ENCODE data around the gene GUCY2C. TPM values are rescaled to one million over a fixed set of nuclear protein-coding genes. Genes with fewer than 3 reads are reported as not detected.
A peak's percentile ranks its signal among the peaks of the same experiment; 100 is the strongest.

GUCY2C gene
- total RNA-seq, 1 donor from 2014 or later = not detected

DNA sequence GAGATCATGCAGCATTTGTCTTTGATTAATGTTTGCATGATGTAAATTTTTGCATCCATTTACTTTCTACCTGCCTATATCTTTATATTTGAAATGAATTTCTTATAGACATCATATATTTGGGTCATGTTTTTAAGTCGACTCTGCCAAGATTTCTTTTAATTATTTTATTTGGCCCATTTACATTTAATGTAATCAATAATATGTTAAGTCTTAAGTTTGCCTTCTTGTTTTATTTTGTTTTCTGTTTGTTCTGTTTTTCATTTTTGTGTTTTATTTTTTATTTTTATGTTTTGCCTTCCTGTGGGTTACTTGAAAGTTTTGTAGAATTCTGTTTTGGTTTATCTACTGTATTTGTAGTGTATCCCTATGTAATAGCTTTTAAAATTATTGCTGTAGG, 33.2 kb upstream of the GUCY2C start:
- Mint-ChIP-seq H3K27me3 (ENCODE audit: unreplicated experiment) (peaks cover 20% of the 10 kb centered on the region), H3K36me3 (ENCODE audit: unreplicated experiment) (no peaks in the 10 kb centered on the region), H3K4me3 (ENCODE audit: unreplicated experiment) (no peak overlapping the region), H3K27ac (ENCODE audit: unreplicated experiment) (no peak overlapping the region), H3K9me3 (ENCODE audit: unreplicated experiment) (peaks cover 19% of the 10 kb centered on the region), H3K4me1 (ENCODE audit: unreplicated experiment) (no peaks in the 10 kb centered on the region)
- TF ChIP-seq, protein P1, sequence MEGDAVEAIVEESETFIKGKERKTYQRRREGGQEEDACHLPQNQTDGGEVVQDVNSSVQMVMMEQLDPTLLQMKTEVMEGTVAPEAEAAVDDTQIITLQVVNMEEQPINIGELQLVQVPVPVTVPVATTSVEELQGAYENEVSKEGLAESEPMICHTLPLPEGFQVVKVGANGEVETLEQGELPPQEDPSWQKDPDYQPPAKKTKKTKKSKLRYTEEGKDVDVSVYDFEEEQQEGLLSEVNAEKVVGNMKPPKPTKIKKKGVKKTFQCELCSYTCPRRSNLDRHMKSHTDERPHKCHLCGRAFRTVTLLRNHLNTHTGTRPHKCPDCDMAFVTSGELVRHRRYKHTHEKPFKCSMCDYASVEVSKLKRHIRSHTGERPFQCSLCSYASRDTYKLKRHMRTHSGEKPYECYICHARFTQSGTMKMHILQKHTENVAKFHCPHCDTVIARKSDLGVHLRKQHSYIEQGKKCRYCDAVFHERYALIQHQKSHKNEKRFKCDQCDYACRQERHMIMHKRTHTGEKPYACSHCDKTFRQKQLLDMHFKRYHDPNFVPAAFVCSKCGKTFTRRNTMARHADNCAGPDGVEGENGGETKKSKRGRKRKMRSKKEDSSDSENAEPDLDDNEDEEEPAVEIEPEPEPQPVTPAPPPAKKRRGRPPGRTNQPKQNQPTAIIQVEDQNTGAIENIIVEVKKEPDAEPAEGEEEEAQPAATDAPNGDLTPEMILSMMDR (IDR thresholded peaks at IDR 0.05) = no peak
- DNase-seq (ENCODE audit: extremely low spot score, unreplicated experiment) = no peak

DNA sequence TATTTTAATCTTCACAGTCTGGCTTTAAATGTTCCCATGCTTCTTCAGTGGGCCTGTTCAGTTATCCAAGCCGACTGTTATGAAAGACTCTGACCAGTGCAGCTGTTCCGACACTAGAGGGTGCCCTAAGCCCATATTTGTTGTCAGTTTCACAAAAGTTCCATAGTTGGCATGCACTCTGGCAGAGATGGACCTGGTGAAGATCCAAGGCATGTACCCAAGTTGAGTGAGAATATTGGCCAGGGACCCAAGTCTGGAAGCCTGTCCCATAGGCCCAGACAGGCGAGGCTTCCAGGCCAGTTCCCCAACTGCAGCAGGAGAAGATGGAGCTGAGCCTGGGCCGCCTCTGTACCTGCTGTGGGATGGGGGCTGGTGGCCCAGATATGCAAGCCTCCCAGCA, 27.4 kb upstream of the GUCY2C start:
- Mint-ChIP-seq H3K4me3 (ENCODE audit: unreplicated experiment) (no peak overlapping the region), H3K27me3 (ENCODE audit: unreplicated experiment) (peaks cover 22% of the 10 kb centered on the region), H3K4me1 (ENCODE audit: unreplicated experiment) (no peaks in the 10 kb centered on the region), H3K9me3 (ENCODE audit: unreplicated experiment) (peaks cover 13% of the 10 kb centered on the region), H3K36me3 (ENCODE audit: unreplicated experiment) (no peaks in the 10 kb centered on the region), H3K27ac (ENCODE audit: unreplicated experiment) (no peak overlapping the region)
- TF ChIP-seq, protein P1 (IDR thresholded peaks at IDR 0.05) = peak; percentile 57
- DNase-seq (ENCODE audit: extremely low spot score, unreplicated experiment) = no peak

DNA sequence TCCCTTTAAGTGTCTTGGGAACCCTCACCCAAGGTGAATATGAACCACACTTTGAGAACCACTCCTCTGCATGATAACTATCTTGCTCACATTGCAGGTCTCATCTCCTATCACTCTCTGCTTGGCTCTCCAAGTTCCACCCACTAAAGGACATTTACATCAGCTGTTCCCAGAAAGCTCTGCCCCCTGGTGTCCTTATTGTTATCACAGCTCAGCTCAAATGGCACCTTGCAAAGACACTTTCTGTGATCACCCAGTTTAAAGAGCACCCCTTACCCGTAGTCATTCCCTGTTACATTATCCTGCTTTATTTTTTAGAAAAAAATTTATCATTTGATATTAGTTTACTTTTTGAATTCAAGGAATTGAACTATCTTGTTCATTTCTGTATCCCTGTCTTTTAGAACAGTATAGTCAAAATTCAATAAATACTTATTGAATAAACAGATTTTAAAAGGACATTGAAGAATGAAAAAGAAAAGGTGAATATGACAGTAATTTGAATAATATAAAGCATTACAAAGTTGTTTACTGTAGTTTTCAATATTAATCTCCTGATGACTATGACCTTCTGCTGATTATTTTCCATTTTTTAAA, 20.5 kb upstream of the GUCY2C start:
- TF ChIP-seq, protein P1 (IDR thresholded peaks at IDR 0.05) = peak; percentile 62
- no peaks in the 10 kb centered on the region for H3K36me3 Mint-ChIP-seq (ENCODE audit: unreplicated experiment)
- no peak overlapping the region for H3K27ac Mint-ChIP-seq (ENCODE audit: unreplicated experiment)
- no peaks in the 10 kb centered on the region for H3K4me1 Mint-ChIP-seq (ENCODE audit: unreplicated experiment)
- peaks cover 29% of the 10 kb centered on the region for H3K27me3 Mint-ChIP-seq (ENCODE audit: unreplicated experiment)
- H3K9me3 Mint-ChIP-seq (ENCODE audit: unreplicated experiment) = no peaks in the 10 kb centered on the region
- no peak overlapping the region for H3K4me3 Mint-ChIP-seq (ENCODE audit: unreplicated experiment)
- no peak for DNase-seq (ENCODE audit: extremely low spot score, unreplicated experiment)

DNA sequence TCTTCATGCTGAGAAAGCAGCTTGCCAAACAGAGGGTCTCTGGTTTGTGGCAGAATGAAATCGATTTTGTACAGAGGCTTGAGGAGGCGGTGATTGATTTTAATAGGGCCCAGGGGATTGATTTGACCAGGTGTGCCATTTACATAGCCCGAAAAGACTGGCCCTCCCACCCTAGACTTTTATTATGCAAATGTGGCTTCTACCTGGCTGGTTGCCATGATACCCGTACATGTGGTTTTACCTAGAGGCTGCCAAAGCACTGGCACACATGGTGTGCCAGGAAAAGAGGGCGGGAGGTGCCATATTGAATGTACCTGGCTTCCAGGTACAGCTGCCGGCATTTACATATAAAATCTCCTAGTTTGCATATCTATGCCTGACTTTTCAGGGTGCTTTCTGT, 18.0 kb upstream of the GUCY2C start:
- H3K36me3 Mint-ChIP-seq (ENCODE audit: unreplicated experiment) = no peaks in the 10 kb centered on the region
- no peaks in the 10 kb centered on the region for H3K9me3 Mint-ChIP-seq (ENCODE audit: unreplicated experiment)
- H3K27ac Mint-ChIP-seq (ENCODE audit: unreplicated experiment) = no peak overlapping the region
- no peak overlapping the region for H3K4me3 Mint-ChIP-seq (ENCODE audit: unreplicated experiment)
- no peak for DNase-seq (ENCODE audit: extremely low spot score, unreplicated experiment)
- H3K27me3 Mint-ChIP-seq (ENCODE audit: unreplicated experiment) = peaks cover 32% of the 10 kb centered on the region
- H3K4me1 Mint-ChIP-seq (ENCODE audit: unreplicated experiment) = no peaks in the 10 kb centered on the region
- TF ChIP-seq, protein P1 (IDR thresholded peaks at IDR 0.05) = no peak

DNA sequence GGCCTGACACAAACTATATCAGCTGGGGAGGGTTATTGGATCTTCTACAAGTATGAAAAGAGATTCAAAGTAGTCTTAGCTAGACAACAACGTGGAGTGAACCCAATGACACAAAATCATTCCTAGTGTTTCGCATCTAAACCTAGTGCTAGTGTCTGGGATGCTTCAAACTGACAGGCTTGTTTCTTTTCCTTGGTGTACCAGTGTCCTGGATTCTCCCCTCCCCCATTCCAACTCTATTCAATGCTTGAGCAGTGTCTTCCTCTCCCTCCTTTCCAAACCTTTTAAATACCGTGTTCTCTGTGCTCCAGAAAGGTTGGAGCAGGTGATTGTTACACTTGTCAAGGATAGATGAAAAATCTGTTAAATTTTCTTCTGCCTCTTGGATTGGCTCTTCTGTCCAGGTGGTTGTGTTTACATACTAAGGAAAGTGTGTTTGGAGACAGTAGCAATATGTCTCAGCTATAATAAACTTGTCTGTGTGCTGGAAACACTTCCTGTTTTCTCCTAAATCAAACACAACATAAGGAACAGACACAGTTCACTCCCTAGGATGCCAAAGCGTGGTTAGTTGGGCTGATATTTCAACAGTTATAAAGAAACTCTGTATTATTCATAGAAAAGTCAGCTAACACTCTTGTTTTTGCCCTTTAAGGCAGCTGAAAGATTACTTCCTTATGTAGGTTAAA, 14.4 kb upstream of the GUCY2C start:
- no peak for DNase-seq (ENCODE audit: extremely low spot score, unreplicated experiment)
- Mint-ChIP-seq H3K4me1 (ENCODE audit: unreplicated experiment) (no peaks in the 10 kb centered on the region), H3K4me3 (ENCODE audit: unreplicated experiment) (no peak overlapping the region), H3K9me3 (ENCODE audit: unreplicated experiment) (no peaks in the 10 kb centered on the region), H3K36me3 (ENCODE audit: unreplicated experiment) (no peaks in the 10 kb centered on the region), H3K27ac (ENCODE audit: unreplicated experiment) (no peak overlapping the region), H3K27me3 (ENCODE audit: unreplicated experiment) (peaks cover 42% of the 10 kb centered on the region)
- TF ChIP-seq, protein P1 (IDR thresholded peaks at IDR 0.05) = no peak

Data from osteocyte (in vitro differentiated cells).